Progenitor cell of endocrine pancreas (in vitro differentiated cells): Measurements from ENCODE around the gene ZNF256. TPM values are rescaled to one million over a fixed set of nuclear protein-coding genes. Genes with fewer than 3 reads are reported as not detected.

Experiments
- DNase-seq: peaks from one replicate; pipeline ENCODE4 v3.0.0; 2021; ENCODE audit warnings: low spot score; ENCODE audit not compliant: unreplicated experiment
- H3K27ac Mint-ChIP-seq: 2 replicates; pipeline ENCODE4 v1.8.0; 2021; ENCODE audit warnings: mild to moderate bottlenecking, moderate library complexity, mixed read lengths
- H3K27me3 Mint-ChIP-seq: 2 replicates; pipeline ENCODE4 v1.8.0; 2021; ENCODE audit warnings: mixed read lengths
- H3K36me3 Mint-ChIP-seq: 2 replicates; pipeline ENCODE4 v1.8.0; 2022; ENCODE audit warnings: mixed read lengths; ENCODE audit not compliant: insufficient read depth
- H3K4me1 Mint-ChIP-seq: 2 replicates; pipeline ENCODE4 v1.8.0; 2021; ENCODE audit warnings: low read depth, mixed read lengths
- H3K4me3 Mint-ChIP-seq: 2 replicates; pipeline ENCODE4 v1.8.0; 2021; ENCODE audit warnings: low read depth, mild to moderate bottlenecking, moderate library complexity, mixed read lengths
- H3K9me3 Mint-ChIP-seq: 2 replicates; pipeline ENCODE4 v1.8.0; 2021; ENCODE audit warnings: low read depth, mixed read lengths
- total RNA-seq: library from RNA; stranded (reverse); gene quantifications from 2 replicates; pipeline ENCODE4 v1.2.1, GENCODE V29; 2021
- TF ChIP-seq, protein P1 (sequence below): fragments of 200-600 bp; sonication (generic); IDR thresholded peaks from one replicate; pipeline ENCODE4 v1.5.0; 2021; ENCODE audit warnings: antibody characterized with exemption, mild to moderate bottlenecking; ENCODE audit not compliant: unreplicated experiment

The ZNF256 gene
- total RNA-seq, 1 donor from 2014 or later, result 7.3 TPM

DNA sequence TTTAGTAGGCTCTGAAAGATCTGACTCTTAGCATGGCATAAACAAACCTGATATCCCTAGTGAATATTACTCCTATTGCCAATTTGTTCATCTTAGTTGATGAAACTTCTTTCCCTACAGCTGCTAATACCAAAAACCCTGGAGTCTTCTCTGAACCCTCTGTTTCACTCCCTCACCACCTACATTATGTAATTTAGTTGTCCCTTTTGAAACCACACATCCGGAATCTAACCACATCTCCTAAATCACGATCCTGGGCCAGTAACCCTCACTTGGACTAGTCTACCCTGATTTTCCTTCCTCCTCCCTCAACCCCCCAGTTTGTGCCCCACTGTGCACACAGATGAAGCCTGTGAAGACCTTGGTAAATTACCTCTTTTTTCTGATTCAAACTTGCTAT, 1.2 kb downstream of the ZNF256 start:
- H3K4me3 Mint-ChIP-seq, result peak overlapping the region; percentile 93
- H3K4me1 Mint-ChIP-seq, result peaks cover 7% of the 10 kb centered on the region
- DNase-seq, result no peak
- peaks cover 59% of the 10 kb centered on the region for H3K36me3 Mint-ChIP-seq
- no peak overlapping the region for H3K27ac Mint-ChIP-seq
- TF ChIP-seq, protein P1, sequence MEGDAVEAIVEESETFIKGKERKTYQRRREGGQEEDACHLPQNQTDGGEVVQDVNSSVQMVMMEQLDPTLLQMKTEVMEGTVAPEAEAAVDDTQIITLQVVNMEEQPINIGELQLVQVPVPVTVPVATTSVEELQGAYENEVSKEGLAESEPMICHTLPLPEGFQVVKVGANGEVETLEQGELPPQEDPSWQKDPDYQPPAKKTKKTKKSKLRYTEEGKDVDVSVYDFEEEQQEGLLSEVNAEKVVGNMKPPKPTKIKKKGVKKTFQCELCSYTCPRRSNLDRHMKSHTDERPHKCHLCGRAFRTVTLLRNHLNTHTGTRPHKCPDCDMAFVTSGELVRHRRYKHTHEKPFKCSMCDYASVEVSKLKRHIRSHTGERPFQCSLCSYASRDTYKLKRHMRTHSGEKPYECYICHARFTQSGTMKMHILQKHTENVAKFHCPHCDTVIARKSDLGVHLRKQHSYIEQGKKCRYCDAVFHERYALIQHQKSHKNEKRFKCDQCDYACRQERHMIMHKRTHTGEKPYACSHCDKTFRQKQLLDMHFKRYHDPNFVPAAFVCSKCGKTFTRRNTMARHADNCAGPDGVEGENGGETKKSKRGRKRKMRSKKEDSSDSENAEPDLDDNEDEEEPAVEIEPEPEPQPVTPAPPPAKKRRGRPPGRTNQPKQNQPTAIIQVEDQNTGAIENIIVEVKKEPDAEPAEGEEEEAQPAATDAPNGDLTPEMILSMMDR, result no peak
- H3K27me3 Mint-ChIP-seq, result no peaks in the 10 kb centered on the region
- H3K9me3 Mint-ChIP-seq, result peaks cover 49% of the 10 kb centered on the region

DNA sequence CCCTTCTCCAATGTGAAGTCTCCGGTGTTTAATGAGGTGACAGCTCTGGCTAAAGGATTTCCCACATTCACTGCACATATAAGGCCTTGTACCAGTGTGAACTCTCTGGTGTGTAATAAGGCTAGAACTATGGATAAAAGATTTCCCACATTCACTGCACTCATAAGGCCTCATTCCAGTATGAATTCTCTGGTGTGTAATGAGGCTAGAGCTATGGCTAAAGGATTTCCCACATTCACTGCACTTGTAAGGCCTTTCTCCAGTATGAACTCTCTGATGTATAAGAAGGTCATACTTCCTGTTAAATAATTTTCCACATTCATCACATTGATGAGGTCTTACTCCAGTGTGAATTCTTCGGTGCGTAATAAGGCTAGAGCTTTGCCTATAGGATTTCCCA, 5.9 kb downstream of the ZNF256 start:
- TF ChIP-seq, protein P1, result no peak
- H3K4me3 Mint-ChIP-seq, result no peak overlapping the region
- H3K27ac Mint-ChIP-seq, result peak overlapping the region; percentile 65
- H3K36me3 Mint-ChIP-seq, result peaks cover 77% of the 10 kb centered on the region
- H3K27me3 Mint-ChIP-seq, result no peaks in the 10 kb centered on the region
- no peak for DNase-seq
- peaks cover 63% of the 10 kb centered on the region for H3K9me3 Mint-ChIP-seq
- H3K4me1 Mint-ChIP-seq, result peaks cover 5% of the 10 kb centered on the region

DNA sequence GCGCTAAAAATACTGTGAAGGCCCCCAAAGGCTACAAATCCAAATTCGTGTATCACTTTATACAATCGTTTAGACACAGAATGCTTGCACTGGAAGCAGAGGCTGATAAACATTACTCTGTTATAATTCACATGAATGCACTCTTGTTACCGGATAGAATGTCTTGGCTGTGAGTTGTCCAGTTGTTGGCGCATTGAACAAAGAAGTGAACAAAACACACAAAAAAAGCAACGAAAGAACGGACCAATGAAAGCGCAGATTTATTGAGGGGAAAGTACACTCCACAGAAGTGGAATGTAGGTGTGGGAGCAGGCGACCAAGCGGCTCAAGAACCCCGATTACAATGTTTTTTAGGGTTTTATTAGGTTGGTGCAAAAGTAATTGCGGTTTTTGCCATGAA, 11.8 kb downstream of the ZNF256 start:
- no peak for DNase-seq
- peaks cover 48% of the 10 kb centered on the region for H3K9me3 Mint-ChIP-seq
- H3K4me1 Mint-ChIP-seq, result peaks cover 6% of the 10 kb centered on the region
- H3K27ac Mint-ChIP-seq, result peak overlapping the region; percentile 57
- H3K4me3 Mint-ChIP-seq, result peak overlapping the region; percentile 97
- peaks cover 72% of the 10 kb centered on the region for H3K36me3 Mint-ChIP-seq
- TF ChIP-seq, protein P1, result no peak
- no peaks in the 10 kb centered on the region for H3K27me3 Mint-ChIP-seq

DNA sequence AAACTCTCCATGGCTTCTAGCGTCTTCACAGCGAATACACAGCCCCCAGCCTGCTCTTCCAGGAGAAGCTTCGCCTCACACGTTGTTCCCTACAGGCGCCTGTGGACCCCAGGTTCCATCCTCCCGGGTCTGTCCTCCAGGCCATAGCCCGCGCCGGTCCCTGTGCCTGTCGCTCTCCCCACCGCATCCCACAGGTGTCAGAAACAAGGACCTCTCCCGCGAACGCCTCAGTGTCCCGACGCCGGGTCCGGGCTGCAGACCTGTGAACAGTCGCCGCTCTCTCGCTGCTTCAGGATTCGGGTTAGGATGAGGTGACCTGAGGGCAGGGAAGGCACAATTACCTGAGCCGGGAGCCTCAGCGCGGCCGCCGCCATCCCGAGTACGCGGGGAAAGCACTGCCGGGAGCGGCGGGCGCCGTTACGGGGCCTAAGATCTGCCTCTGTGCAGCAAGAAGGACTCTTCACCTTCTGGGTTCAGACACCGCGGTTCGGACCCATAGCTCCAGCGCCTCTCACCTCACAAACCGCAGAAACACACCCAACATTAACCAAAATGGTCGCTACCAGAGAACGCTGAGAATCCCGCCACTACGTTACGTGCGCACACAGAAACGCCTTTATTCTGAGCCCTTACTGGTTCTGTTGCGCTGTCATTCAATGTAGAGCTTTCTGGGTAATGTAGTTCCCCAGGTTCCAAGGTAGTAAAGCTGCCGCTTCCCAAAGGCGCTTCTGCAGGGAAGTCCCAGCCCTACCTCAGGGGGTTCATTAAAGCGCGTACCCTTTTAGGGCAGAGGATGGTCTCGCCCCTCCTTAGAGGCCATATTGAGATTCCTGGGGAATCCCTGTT, 12.5 kb downstream of the ZNF256 start, which contains the start of gene ZNF418:
Gene ZNF418, minus strand, starts transcription at position 583 of the 846 bp plus-strand sequence. CDS start 1,580 bp downstream, outside the sequence.
- DNase-seq, result peak; percentile 21
- TF ChIP-seq, protein P1, result no peak
- H3K27ac Mint-ChIP-seq, result peak within 1 kb of the TSS; percentile 97
- H3K36me3 Mint-ChIP-seq, result peaks cover 76% of the 10 kb centered on the region
- H3K27me3 Mint-ChIP-seq, result no peaks in the 10 kb centered on the region
- peaks cover 52% of the 10 kb centered on the region for H3K9me3 Mint-ChIP-seq
- H3K4me3 Mint-ChIP-seq, result peak within 1 kb of the TSS; percentile 97
- peaks cover 6% of the 10 kb centered on the region for H3K4me1 Mint-ChIP-seq

DNA sequence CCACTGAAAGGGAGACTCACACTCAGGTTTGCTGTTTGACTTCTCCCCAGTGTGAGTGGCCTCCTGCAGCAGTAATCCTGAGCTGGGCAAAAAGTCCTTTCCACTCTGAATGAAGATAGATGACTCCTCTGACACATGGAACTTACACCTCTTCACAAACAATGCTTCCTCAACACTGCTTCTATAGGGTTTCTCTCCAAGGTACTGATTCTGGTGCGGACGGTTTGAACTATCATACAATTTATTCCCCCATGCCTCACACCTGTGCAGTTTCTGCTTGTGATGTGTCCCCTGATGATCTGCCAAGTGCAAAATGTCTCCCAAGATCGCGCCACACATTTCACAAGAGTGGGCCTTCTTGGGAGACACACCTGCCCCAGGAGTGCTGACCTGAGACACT, 19.9 kb downstream of the ZNF256 start:
- peaks cover 54% of the 10 kb centered on the region for H3K9me3 Mint-ChIP-seq
- TF ChIP-seq, protein P1, result no peak
- peaks cover 86% of the 10 kb centered on the region for H3K36me3 Mint-ChIP-seq
- no peaks in the 10 kb centered on the region for H3K4me1 Mint-ChIP-seq
- no peaks in the 10 kb centered on the region for H3K27me3 Mint-ChIP-seq
- H3K27ac Mint-ChIP-seq, result no peak overlapping the region
- H3K4me3 Mint-ChIP-seq, result no peak overlapping the region
- DNase-seq, result no peak
